ENCODE measurements around the gene ZIC5.

DNA sequence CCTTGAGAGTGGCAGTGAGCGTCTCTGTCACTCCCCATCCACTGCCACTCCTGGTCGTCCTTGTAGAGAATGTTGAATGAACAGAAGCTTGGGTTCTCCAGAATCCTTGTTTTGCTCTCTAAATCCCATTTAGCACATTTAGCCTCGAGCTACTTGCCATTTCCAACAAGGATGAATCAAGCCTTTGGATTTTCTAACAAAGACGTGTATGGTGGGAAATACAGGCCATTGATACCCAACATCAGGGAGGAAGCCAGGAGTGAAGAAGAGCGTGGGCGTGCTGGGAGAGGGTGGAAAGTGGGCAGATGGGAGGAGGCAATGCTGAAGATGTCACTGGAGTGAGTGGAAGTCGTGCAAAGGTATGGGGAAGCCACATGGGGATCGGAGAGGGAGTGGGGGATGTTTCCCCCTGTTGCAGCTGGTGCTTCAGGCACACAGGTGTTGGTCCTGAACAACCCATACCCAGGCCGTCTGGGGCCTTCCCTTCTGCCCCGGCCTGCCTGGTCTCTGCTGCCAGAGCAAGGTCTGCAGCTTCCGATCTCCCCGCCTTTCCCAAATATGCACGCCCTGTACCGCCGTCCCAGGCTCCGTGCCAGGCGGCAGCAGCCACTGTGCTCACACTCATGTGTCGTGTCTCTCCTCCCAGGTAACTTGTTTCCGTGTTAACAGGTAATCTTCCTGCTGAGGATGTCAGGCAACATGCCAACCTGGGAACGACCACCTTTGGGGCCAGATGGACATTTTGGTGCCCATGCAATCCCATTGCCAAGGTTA, 48.7 kb downstream of the ZIC5 start:
- TF ChIP-seq CTCF (conservative IDR thresholded peaks at IDR 0.05; ENCODE audit: low read depth, low read length), result no peak
- TF ChIP-seq EZH2 (IDR thresholded peaks at IDR 0.05; ENCODE audit: low read length, unreplicated experiment), result no peak
- no peak for TF ChIP-seq EZH2phosphoT487 (IDR thresholded peaks at IDR 0.05; ENCODE audit: borderline replicate concordance, low read length)
